M059J (cell line): Measurements from ENCODE around the gene ALCAM. TPM values are rescaled to one million over a fixed set of nuclear protein-coding genes. Genes with fewer than 3 reads are reported as not detected.

Experiments
- DNase-seq: peaks from one replicate; pipeline ENCODE4 v3.0.0-alpha.2; 2012; ENCODE audit warnings: low read depth
- total RNA-seq: library from RNA; depleted of rRNA; stranded (reverse); fragments of >200 nt; shearing (Covaris generic); gene quantifications from 2 replicates; pipeline ENCODE4 v1.2.3, GENCODE V29; 2014

ALCAM gene
- total RNA-seq, 1 experiment from 2014 or later, result 223 TPM

DNA sequence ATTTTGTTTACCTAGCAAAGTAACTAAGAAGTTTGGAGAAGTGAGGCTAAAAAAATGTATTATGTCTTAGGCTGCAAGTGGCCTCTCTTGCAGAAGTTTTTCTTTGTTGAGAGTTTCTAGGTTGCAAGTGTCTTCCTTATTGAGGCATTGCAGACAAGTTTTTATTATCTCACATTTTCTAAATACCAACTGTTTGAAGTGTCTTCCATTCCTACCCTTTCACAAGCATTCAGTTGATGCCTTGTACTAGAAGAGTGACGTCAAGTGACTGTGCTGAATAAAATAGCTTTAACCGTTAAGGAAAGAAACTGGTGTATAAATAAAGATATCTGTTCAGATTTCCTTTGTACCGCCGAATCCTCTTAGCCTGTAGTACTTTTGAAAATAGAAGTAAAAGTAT lies 123.3 kb downstream of the ALCAM start:
- no peak for DNase-seq

DNA sequence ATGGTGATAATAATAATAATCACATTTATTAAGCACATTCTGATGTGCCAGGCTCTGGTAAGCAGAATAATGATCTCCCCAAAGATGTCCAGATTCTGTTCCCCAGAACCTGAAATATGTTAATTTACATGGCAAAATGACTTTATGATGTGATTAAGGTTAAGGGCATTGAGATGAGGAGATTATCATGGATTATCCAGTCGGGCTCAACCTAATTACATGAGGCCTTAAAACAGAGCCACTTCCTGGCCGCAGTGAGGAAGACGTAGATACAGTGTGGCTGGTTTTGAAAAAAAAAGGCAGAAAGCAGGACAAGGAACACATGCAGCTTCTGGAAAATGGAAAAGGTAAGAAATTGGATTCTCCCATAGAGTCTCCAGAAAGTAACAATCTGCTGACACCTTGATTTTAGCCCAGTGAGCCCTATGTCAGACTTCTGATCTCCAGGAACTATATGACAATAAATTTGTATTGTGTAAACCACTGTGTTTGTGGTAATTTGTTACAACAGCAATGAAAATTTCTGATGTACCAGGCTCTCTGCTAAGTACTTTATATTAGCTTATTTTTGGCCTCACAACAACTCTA lies 126.7 kb downstream of the ALCAM start:
- DNase-seq, result no peak

DNA sequence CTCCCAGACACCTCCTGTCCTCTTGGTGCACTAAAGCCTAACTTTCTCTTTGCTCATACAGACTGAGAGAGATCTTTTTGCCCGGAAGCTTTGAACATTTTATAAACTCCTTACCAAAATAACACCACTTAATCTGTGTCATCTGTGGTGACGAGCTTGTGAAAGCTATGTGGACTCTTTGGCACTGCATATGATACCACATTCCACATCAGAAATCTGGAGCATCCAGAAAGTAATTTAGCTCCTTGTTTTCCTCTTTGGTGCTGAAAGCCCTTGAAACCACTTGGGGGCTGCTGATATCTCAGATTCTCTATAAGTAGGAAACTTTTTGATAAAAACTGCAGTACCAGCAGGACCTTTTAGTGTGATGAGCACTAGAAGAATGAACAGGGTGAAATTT lies 128.3 kb downstream of the ALCAM start:
- DNase-seq, result peak; percentile 57

DNA sequence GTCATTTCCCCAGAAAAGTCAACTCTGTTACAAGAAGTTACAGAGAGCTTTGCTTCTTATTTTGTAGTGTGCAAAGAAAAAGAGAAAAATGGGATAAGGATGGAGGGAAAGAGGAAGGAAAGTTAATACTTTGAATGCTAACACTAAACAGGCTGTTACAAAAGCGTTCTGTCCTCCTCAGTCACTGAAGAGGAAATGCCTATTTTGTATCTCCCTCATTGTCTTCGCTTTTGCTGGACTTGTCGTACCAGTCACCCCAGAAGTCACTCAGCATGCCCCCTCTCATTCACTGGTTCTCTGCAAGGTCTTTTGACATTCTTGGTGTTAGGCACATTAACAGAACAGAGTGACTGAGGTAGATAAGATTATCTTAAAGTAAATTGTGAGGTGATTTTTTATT lies 129.6 kb downstream of the ALCAM start:
- no peak for DNase-seq

DNA sequence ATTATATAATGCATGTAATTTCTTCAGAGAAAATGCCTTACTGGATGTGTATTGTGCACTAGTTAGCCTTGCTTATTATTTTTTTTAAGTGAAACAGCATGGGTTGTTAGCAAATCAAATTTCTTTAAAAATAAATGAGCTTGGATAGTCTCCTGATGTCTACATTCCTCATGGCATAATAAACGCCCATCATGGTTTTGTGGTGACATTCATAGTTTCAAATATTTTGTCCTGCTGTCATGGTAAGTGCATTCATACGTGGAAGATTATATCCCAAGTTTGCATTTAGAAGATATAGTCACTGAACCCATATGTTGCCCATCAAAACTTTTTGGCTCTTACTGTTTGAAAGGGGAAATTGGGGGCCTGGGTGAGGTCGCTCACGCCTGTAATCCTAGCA lies 130.7 kb downstream of the ALCAM start:
- no peak for DNase-seq

DNA sequence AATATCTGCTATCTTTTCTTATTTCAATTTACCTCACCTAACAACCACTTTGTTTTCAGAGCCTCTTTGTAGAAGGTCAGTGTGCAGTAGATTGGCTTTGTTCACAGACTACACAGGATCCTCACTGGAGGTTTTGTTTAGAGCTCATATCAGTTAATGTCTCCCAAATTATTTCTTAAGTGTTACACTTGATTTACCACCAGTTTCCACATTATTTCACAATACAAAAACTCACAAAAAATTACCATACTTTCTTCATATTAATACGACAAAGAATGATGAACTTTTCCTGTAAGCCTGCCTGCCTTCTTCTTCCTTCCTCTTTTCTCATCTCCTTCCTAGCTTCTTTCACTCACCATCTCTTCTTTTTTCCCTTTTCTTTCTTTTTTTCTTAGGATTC lies 133.3 kb downstream of the ALCAM start:
- DNase-seq, result no peak

DNA sequence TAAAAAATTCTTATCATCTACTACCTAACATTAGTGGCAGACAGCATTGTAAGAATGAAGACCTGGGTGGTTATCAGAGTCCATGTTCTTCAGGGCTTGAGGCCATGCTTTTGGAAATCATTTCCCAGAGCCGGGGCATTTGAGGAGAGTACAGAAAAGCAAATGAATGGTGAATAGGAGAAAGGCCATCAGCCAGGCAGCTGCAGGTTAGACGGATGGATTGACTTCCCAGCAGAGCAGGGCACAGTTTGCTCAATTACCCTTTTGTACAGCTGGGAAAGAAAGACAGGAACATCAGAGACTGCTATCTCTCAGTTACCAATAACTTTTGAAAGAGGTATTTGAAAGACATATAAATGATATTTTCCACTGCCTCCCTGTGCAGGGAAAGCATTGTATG lies 135.6 kb downstream of the ALCAM start:
- no peak for DNase-seq

DNA sequence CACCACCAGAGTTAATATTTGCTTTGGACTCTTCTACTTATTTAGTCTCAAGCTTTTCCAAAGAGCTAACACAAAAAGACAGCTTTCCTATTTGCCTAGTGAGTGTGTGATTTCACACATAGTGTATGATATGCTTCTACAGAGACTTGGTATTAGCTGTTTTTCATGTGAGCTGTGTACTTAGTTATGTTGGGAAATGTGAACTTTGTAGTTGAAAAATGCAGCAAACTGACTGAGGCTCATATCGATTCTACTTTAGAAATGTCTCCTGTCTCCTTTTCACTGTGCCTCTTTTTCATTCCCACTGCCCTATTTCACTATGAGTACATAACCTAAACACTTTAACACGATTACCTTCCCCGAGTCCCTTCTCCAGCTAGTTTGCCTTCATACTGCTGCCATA lies 136.5 kb downstream of the ALCAM start:
- DNase-seq, result no peak

DNA sequence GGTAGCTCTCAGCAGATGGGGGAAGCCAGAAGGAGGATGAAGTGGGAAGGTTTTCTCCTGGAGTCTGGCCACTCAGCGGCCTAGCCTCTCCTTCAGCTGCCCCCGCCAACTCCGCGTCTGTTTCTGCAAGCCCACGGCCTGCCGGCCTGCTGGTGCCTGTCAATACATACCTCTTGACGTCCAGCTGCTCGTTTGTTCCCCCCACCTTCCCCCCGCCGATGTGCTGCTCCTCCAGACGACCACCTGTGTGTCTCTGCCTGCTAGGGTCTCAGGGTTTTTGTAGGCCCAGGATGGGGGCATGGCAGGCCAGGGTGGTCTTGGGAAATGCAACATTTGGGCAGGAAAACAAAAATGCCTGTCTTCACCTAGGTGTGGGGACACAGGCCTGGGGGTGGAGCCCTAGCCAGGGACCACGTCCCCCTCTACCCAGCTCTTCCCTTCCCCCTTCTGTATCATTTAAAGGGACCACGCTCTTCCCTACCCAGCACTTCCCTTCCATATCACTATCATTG lies 137.8 kb downstream of the ALCAM start:
- no peak for DNase-seq

DNA sequence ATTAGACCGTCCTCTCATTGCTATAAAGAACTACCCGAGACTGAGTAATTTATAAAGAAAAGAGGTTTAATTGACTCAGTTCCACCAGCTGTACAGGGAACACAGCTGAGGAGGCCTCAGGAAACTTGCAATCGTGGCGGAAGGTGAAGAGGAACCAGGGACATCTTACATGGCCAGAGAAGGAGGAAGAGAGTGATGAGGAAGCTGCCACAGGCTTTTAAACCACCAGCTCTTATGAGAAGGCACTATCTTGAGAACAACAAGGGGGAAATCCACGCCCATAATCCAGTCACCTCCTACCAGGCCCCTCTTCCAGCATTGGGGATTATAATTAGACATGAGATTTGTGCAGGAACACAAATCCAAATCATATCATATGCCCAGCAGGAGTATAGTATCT lies 138.5 kb downstream of the ALCAM start:
- DNase-seq, result no peak

DNA sequence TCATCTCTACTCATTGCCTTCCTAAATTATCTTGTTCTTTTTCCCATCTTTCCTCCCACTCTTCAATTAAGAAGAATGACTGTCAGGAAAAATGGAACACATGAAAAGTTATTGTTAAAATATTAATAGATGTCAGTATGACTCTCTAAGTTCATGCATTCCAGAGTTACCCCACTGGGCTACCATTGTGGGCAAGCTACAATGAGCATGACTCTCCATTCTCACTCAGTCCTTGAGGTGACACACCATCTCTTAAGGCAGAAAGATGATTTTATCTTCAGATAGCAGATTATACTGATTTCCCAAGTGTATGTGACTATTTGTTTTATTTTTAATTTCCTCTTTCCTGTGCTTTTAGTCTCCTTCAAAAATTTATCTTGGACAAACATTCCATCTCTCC lies 144.3 kb downstream of the ALCAM start:
- DNase-seq, result peak; percentile 77

DNA sequence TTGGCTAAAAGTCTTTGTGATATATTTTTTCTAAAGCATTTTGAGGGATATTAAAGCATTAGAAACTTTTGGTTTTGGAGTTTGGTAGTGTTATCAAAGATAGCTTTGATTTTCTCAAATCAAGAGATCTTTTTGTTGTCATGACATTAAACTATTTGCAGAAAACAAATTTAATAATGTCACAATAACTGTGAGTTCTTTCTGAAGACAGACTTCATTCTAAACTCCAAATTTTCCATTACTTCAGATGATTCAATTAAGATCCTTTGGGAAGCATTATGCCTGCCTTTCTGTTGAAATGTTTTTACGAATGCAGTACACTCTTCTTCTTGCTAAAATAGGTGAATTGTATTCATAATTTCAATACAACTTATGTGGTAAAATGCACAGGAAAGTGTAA lies 145.4 kb downstream of the ALCAM start:
- no peak for DNase-seq

DNA sequence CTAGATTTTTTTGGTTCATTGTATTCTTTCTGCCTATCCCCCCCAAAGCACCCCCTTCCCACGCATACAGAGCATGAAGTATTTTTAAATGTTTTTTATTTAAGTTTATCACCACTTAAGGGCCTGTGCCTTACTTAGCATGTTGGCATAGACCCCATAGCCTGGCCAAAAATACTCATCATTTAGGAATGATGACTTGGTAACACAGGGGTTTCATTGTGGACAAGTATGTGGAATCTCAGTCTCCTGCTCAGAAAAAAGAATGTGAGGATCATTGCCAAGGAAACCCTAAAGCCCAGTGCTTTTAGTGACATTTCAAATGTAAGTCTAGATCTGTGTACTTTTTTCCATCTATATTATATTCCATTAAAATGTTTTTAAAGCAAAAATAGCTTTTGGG lies 146.3 kb downstream of the ALCAM start:
- DNase-seq, result peak; percentile 94

DNA sequence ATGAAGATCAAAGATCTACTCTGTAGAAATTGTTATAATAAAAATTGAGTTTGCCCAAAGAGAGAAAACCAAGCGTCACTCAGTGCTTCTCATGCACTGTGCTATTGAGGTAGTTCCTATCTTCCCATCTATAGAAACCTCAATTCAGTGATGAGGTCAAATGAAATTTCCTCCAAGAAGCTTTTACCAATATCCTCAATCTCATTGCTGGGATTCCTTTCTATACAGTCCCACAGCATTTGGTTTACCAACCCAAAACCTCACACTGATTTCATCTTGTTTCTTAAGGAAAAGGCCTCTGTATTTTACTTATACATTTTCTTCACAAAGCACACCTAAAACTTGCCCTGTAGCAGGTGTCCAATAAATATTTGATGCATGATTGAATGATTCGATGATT lies 147.2 kb downstream of the ALCAM start:
- DNase-seq, result peak; percentile 45

DNA sequence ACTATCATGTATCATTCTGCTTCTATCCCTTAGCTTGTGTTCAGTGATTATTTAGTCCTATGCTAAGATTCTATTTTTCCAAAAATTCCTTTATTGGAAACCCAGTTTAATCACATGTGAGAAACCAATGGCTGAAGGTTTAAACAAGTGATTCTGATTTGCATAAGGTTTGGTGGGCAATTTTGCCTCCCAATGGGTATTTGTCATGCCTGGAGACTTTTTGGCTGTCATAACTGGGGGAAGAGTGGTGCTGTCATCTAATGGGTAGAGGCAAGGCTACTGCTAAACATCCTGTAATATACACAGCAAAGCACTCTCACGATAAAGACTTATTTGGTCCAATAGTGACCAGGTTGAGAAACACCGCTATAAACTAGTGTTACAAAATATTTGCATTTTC lies 148.7 kb downstream of the ALCAM start:
- no peak for DNase-seq

DNA sequence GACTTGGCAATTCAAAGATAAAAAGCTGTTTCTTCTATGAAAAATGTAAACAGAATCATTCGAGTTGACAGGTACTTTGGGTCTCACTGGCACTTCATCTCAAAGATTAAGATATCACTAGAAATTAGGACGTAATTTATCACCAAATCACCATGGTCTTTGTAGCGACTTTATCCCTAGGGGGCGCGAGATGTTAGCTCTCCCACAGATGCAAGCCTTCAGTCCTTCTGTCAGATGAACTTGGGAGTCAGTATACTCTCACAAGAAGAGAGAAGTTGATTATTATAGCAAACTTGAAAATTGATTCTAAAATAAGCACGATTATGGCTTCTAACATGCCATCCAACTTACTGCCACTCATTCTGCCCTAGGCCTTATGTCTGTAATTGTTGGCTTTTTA lies 150.3 kb downstream of the ALCAM start:
- no peak for DNase-seq

DNA sequence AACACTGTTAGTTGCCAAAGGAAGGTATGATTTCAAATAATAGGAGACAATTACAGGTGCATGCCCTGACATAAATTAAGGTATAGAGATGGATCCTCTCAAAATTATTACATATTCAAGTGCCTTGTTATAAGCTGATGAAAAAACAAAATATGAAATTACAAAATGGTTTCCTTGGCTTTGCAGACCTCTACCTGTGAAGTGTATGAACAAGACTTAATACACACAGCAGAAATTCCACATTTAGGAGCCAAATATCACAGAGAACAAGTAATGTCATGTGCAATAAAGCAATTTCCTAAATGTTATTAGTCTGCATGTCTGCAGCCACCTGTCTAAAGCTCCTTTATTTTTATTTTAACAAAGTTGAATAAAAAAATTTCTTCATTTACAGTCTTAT lies 151.5 kb downstream of the ALCAM start:
- no peak for DNase-seq

DNA sequence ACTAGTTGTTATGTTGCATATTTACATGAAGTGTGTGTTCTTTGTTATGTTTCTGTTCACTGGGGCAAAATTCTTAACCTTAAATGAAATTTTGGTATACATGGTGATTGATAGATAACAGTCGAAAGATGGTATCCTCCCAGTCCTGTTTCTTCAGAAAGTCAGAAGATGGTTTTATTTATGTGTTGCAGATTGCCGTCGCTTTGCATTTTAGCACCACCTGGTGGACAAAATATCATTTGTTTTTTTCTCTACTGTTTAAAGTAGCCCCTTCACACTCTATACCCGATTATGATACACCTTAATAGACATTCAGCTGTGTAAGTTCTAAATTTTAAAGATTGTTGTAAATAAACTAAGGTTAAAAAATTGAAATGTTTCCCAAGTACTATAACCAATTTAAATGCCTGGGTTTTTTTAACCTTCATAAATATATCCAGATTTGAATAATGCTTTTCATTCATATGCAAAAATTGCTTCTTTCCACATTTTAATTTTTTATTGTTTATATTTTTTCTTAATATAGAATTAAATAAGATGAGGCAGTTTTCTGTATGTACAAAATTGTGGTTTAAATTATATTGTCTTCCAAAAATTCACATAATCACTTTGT lies 152.2 kb downstream of the ALCAM start:
- DNase-seq, result peak; percentile 72

DNA sequence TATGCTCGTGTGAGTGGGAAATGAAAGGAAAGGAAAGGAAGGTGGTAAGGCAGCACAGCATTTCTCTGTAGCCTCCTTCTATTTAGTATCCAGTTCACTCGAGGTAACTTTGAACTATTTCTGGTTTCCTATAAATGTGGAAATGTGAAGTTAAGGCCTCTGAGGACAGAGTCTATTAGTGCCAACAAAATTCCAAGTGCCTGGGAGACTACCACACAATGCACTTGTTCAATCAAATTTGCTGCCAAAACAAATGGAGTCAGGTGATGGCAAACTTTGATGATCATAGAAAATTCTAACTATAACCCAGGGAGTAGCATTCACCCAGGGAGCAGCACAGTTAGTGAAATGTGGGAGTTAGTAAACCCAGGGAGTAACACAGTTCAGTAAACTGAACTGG lies 155.1 kb downstream of the ALCAM start:
- no peak for DNase-seq

DNA sequence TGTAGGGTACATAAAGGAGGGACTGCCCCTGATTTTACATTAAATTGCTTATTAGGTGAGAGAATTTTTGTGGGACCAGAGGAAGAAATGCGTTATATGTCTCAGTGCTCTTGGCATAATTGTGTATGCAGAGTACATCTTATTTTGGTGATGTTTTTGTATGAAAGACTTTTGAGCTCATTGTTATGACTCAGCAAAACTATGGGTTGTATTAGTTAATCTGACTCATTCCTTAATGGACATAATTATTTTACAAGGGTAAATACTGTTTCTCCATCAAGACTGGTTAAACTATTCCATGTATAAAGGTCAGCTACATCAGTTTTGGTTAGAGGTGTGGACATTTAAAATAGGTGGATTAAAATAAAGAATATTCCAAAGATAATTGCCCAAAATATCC lies 156.8 kb downstream of the ALCAM start:
- peak; percentile 66 for DNase-seq

DNA sequence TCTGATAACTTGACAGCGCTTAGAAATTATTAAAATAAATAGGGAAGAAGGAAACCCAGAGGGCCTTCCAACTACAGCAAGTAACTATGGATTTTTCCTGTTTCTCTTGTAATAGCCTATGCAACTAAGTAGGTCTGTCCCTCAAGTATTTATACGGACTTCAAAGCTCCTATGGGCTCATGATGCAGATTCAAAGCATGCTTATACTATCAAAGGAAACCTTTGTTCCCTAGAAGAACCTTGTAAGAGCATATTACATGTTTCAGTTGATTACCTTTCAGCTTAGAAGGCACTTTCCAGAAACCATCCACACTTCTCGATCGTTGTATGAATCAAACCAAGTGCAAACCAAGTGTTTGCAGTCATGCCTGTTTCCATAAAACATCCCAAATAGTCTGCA lies 158.8 kb downstream of the ALCAM start:
- DNase-seq, result no peak

DNA sequence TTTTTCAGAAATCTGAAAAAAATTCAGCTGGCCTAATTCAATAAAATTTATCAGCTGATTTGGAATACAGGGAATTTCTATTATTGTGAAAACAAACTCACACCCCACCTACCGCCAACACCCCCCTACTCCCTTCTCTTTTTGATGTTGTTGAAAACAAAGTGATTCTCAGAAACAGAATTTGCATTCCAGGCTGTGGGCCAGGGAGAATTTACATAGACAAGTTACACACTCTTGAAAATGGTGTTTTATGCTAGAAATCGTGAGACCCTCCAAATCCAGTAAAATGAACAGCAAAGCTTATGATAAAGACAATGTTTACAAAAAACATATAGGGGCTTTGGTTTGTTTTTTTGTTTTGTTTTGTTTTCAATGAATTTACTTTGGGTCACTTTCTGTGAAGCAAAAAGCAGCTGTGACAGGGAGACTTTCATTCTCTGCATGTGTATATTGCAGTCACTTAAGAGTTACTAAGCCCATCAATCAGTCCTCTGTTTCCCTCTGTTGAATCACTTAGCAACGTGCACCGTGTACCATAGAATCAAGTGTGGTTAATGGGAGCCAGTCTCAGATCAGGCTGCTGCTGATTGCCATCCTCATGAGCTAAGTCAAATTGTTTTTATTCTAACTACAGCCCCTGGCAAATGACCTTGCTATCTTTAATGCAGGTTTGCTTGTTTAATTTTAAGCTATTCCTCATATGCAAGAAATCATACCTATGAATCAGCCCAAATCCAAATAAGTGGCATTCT lies 159.8 kb downstream of the ALCAM start:
- DNase-seq, result peak; percentile 97

DNA sequence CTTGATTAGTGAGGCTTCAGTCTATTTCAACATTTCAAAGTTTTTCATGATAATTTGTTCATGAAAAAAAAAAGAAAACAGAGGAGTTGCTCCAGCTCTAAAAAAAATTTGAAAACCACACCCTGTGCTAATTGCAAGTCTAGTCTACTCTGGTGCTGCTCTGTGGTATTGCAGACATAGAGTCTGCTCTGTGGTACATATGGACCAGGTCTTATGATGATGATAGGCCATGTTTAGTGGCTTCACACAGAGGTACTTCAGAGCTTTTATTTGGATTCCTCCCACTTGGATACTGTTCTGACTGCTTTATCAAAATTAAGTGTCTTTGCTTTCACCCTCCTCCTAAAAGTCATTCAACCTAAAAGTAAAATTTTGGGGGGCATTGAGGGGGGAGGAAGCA lies 160.8 kb downstream of the ALCAM start:
- DNase-seq, result peak; percentile 39
